B cell (primary cell): ENCODE measurements around the gene ENSA. TPM values are rescaled to one million over a fixed set of nuclear protein-coding genes. Genes with fewer than 3 reads are reported as not detected.

Source experiments
- ATAC-seq: fragments of 200-7000 bp; cut with Tn5 transposase; one replicate; pipeline ENCODE4 v1.10.0; 2021; ENCODE audit warnings: low read depth, mild to moderate bottlenecking, moderate number of reproducible peaks, moderate library complexity
- CTCF ChIA-PET: fragments of 350-600 bp; sonication (Branson Sonifier 250); formaldehyde crosslinking; loops from one replicate; lab custom pipeline; 2021; ENCODE audit warnings: antibody characterized with exemption, inconsistent platforms; lab: Charles Lee
- POLR2A ChIA-PET: fragments of 350-600 bp; sonication (Branson Sonifier 250); formaldehyde crosslinking; loops from one replicate; lab custom pipeline; 2021; ENCODE audit warnings: antibody characterized with exemption; lab: Charles Lee
- DNase-seq: peaks from one replicate; pipeline ENCODE4 v3.0.0; 2013
- H2AFZ ChIP-seq: 2 replicates; pipeline ENCODE4 v1.6.1; 2012; ENCODE audit warnings: mild to moderate bottlenecking, low read depth, low read length; ENCODE audit not compliant: insufficient read depth, poor library complexity, severe bottlenecking
- H3K27ac ChIP-seq, 2 donors: 1 replicate in 1 of 2; 2 replicates in 1 of 2; pipeline ENCODE4 v1.5.1; 2012 to 2013; ENCODE audit warnings: low read length in 2 of 2, mild to moderate bottlenecking in 2 of 2, moderate library complexity in 1 of 2
- H3K27me3 ChIP-seq, 4 experiments: fragments of 200-600 bp in 1 of 4; sonication (generic) in 1 of 4; replicated peaks in 1 of 4; 1 replicate in 2 of 4; 2 replicates in 2 of 4; pipeline versions ENCODE4 v1.6.1 to v1.7.0; 2013 to 2016; ENCODE audit warnings: low read length in 3 of 4, mild to moderate bottlenecking in 2 of 4, mixed read lengths in 1 of 4, moderate library complexity in 1 of 4; ENCODE audit not compliant: insufficient read depth in 4 of 4, control insufficient read depth in 3 of 4; ENCODE audit errors: control extremely low read depth in 1 of 4
- H3K36me3 ChIP-seq, 2 experiments: replicated peaks in 1 of 2; 1 replicate in 1 of 2; 2 replicates in 1 of 2; pipeline versions ENCODE4 v1.6.1 to v1.7.1; 2013; ENCODE audit warnings: low read length in 1 of 2; ENCODE audit not compliant: insufficient read depth in 2 of 2, control insufficient read depth in 1 of 2; ENCODE audit errors: control extremely low read depth in 1 of 2, extremely low read depth in 1 of 2
- H3K4me1 ChIP-seq, 2 donors: fragments of 200-600 bp in 1 of 2; sonication (generic) in 1 of 2; 1 replicate in 1 of 2; 2 replicates in 1 of 2; pipeline versions ENCODE4 v1.5.1 to v1.6.1; 2013 to 2017; ENCODE audit warnings: low read length in 2 of 2; ENCODE audit not compliant: control insufficient read depth in 2 of 2, insufficient read depth in 2 of 2
- H3K4me2 ChIP-seq: replicated peaks from 2 replicates; pipeline ENCODE3; 2012; ENCODE audit warnings: mild to moderate bottlenecking, low read depth, low read length; ENCODE audit not compliant: poor library complexity, severe bottlenecking
- H3K4me3 ChIP-seq, 5 experiments: fragments of 200-600 bp in 1 of 5; sonication (generic) in 1 of 5; 1 replicate in 3 of 5; 2 replicates in 2 of 5; pipeline versions ENCODE4 v1.5.1 to v1.7.0; 2011 to 2016; ENCODE audit warnings: low read length in 4 of 5, mild to moderate bottlenecking in 4 of 5, low read depth in 2 of 5, control low read depth in 1 of 5, moderate library complexity in 1 of 5; ENCODE audit not compliant: insufficient read depth in 1 of 5; ENCODE audit errors: control extremely low read depth in 1 of 5, extremely low read depth in 1 of 5
- H3K79me2 ChIP-seq: fragments of 200-600 bp; sonication (generic); one replicate; pipeline ENCODE4 v1.6.0; 2016; ENCODE audit warnings: low read length; ENCODE audit not compliant: control insufficient read depth, insufficient read depth
- H3K9ac ChIP-seq: fragments of 200-600 bp; sonication (generic); 2 replicates; pipeline ENCODE4 v1.6.1; 2017; ENCODE audit warnings: mild to moderate bottlenecking, low read length, moderate library complexity
- H3K9me3 ChIP-seq, 3 donors: one replicate each; pipeline versions ENCODE4 v1.6.1 to v1.7.1; 2013; ENCODE audit warnings: low read length in 2 of 3; ENCODE audit not compliant: control insufficient read depth in 2 of 3, insufficient read depth in 1 of 3; ENCODE audit errors: control extremely low read depth in 1 of 3
- H4K20me1 ChIP-seq: 2 replicates; pipeline ENCODE4 v1.6.0; 2012; ENCODE audit warnings: mild to moderate bottlenecking, low read length; ENCODE audit not compliant: insufficient read depth, control insufficient read depth, poor library complexity, severe bottlenecking
- H3K27ac Mint-ChIP-seq: one replicate; pipeline ENCODE4 v1.8.0; 2021; ENCODE audit warnings: mixed read lengths
- H3K27me3 Mint-ChIP-seq: one replicate; pipeline ENCODE4 v1.8.0; 2021; ENCODE audit warnings: mixed read lengths
- H3K4me1 Mint-ChIP-seq: one replicate; pipeline ENCODE4 v1.8.0; 2021; ENCODE audit warnings: mixed read lengths
- H3K4me3 Mint-ChIP-seq: one replicate; pipeline ENCODE4 v1.8.0; 2021; ENCODE audit warnings: mixed read lengths
- H3K9me3 Mint-ChIP-seq: one replicate; pipeline ENCODE4 v1.8.0; 2022; ENCODE audit warnings: mixed read lengths; ENCODE audit not compliant: insufficient read depth
- CTCF ChIP-seq: fragments of 200-600 bp; IDR thresholded peaks from one replicate; pipeline ENCODE4 v1.8.0; 2022; ENCODE audit warnings: antibody characterized with exemption, mild to moderate bottlenecking
- EZH2 ChIP-seq: IDR thresholded peaks from 2 replicates; pipeline ENCODE4 v1.6.1; 2012; ENCODE audit warnings: borderline replicate concordance, low read depth, mild to moderate bottlenecking, moderate library complexity, low read length; ENCODE audit not compliant: insufficient read depth, poor library complexity, severe bottlenecking
- WGBS: methylation state at CpG from one replicate; pipeline ENCODE4 v1.1.5; 2013; ENCODE audit warnings: missing lambda C conversion rate; ENCODE audit not compliant: insufficient coverage; 5-methylcytosine and 5-hydroxymethylcytosine counted together
- intact Hi-C: fragments of 100-400 bp; cut with micrococcal nuclease; formaldehyde crosslinking; loops from one replicate; pipeline ENCODE4 v1.10.0; 2022
- polyA plus RNA-seq: library from polyadenylated mRNA; depleted of rRNA; stranded (reverse); fragments of >200 nt; gene quantifications from 2 replicates; pipeline ENCODE4 v1.2.3, GENCODE V29; 2012
- total RNA-seq, 2 donors: library from RNA; stranded (reverse); fragments of 120-200 nt in 1 of 2; gene quantifications; 1 replicate in 1 of 2; 2 replicates in 1 of 2; pipeline versions ENCODE4 v1.2.3 to v1.2.4, GENCODE V29; 2013 to 2022

Gene ENSA
- total and polyA plus RNA-seq, 2 donors (not counting 1 experiment from before 2014, with no cell fraction given) = 85.5 to 115 TPM

- Mint-ChIP-seq H3K9me3 (no peaks in the 10 kb centered on the region), H3K4me3 (no peak overlapping the region), H3K27ac (no peak overlapping the region), H3K27me3 (no peaks in the 10 kb centered on the region), H3K4me1 (peaks cover 29% of the 10 kb centered on the region)
- ChIA-PET CTCF (interaction anchor here (0.6 to 23.2 kb wide), 15 partner anchors 9 to 431 kb away, joined by 3 to 661 read pairs (median 6); partner anchors contain the start of genes GOLPH3L and MCL1), POLR2A (interaction anchor here (1.0 to 3.3 kb wide), 5 partner anchors 9 to 58 kb away, joined by 3 to 21 read pairs (median 8); partner anchors contain the start of genes ENSA and MCL1)
- ATAC-seq (no peak), DNase-seq (no peak)
- Histone ChIP-seq H3K79me2 (peaks cover 45% of the 10 kb centered on the region), H3K4me2 (peak overlapping the region; percentile 34), H3K36me3 (peaks cover 7 to 76% of the 10 kb centered on the region in 2 experiments), H3K9ac (no peak overlapping the region), H3K27me3 (no peaks in the 10 kb centered on the region), H3K4me1 (peaks cover 24 to 31% of the 10 kb centered on the region in 2 donors), H3K27ac (peak overlapping the region; percentile 20 to 74), H2AFZ (no peak overlapping the region), H3K4me3 (no peak overlapping the region), H3K9me3 (no peaks in the 10 kb centered on the region), H4K20me1 (no peaks in the 10 kb centered on the region)
- WGBS = no CpG with 5 or more reads among the region's 2 CpGs
- intact Hi-C loops = loop anchor here (1.0 to 2.0 kb wide), 3 partner anchors 42 to 156 kb away; partner anchors contain the start of gene MCL1
- TF ChIP-seq EZH2 (no peak), CTCF (no peak)
Measured at GRCh38 chr1:150620919-150621318, 8.5 kb downstream of the ENSA start.
